GM18868 (cell line): ENCODE results near the gene DSTYK.
A peak's percentile ranks its signal among the peaks of the same experiment; 100 is the strongest.

Source experiments
- ATAC-seq: cut with Tn5 transposase; IDR thresholded peaks from one replicate; pipeline ENCODE4 v1.9.1; 2021; ENCODE audit warnings: mild to moderate bottlenecking, moderate library complexity; ENCODE audit not compliant: unreplicated experiment

The DSTYK gene

GRCh38 chr1:205133287-205133686 lies 78.2 kb downstream of the DSTYK start:
- no peak for ATAC-seq

- no peak for ATAC-seq
These were observed 82.0 kb downstream of the DSTYK start for GRCh38 chr1:205129447-205130029.

- no peak for ATAC-seq
These were observed 83.5 kb downstream of the DSTYK start for GRCh38 chr1:205128050-205128449.

GRCh38 chr1:205127646-205128045 lies 83.9 kb downstream of the DSTYK start:
- no peak for ATAC-seq

GRCh38 chr1:205124726-205125125 lies 86.8 kb downstream of the DSTYK start:
- ATAC-seq, result no peak

GRCh38 chr1:205122489-205122882 lies 89.0 kb downstream of the DSTYK start:
- ATAC-seq, result no peak

- peak; percentile 90 for ATAC-seq
These were observed 89.6 kb downstream of the DSTYK start, which contains the start of gene RBBP5 for GRCh38 chr1:205121660-205122488. RBBP5 (minus strand) TSS chr1:205121978; CDS start chr1:205121873, 105 bp downstream.

GRCh38 chr1:205118752-205119151 lies 92.8 kb downstream of the DSTYK start:
- ATAC-seq, result no peak

- no peak for ATAC-seq
These were observed 100.1 kb downstream of the DSTYK start for GRCh38 chr1:205111354-205111753.

- no peak for ATAC-seq
These were observed 101.8 kb downstream of the DSTYK start for GRCh38 chr1:205109711-205110110.

- ATAC-seq, result no peak
These were observed 102.2 kb downstream of the DSTYK start for GRCh38 chr1:205109269-205109668.

GRCh38 chr1:205108464-205108863 lies 103.0 kb downstream of the DSTYK start:
- ATAC-seq, result no peak

GRCh38 chr1:205107327-205107726 lies 104.2 kb downstream of the DSTYK start:
- no peak for ATAC-seq

- no peak for ATAC-seq
These were observed 109.1 kb downstream of the DSTYK start for GRCh38 chr1:205102404-205102803.

GRCh38 chr1:205098242-205098641 lies 113.3 kb downstream of the DSTYK start:
- no peak for ATAC-seq

GRCh38 chr1:205095422-205095821 lies 116.1 kb downstream of the DSTYK start:
- no peak for ATAC-seq
